SW480 (cell line): ENCODE results near the gene PLPP4.
A peak's percentile ranks its signal among the peaks of the same experiment; 100 is the strongest.

Experiments used
- DNase-seq: peaks from one replicate; pipeline ENCODE4 v3.0.0-alpha.2; 2016; ENCODE audit warnings: low spot score

The PLPP4 gene

DNA sequence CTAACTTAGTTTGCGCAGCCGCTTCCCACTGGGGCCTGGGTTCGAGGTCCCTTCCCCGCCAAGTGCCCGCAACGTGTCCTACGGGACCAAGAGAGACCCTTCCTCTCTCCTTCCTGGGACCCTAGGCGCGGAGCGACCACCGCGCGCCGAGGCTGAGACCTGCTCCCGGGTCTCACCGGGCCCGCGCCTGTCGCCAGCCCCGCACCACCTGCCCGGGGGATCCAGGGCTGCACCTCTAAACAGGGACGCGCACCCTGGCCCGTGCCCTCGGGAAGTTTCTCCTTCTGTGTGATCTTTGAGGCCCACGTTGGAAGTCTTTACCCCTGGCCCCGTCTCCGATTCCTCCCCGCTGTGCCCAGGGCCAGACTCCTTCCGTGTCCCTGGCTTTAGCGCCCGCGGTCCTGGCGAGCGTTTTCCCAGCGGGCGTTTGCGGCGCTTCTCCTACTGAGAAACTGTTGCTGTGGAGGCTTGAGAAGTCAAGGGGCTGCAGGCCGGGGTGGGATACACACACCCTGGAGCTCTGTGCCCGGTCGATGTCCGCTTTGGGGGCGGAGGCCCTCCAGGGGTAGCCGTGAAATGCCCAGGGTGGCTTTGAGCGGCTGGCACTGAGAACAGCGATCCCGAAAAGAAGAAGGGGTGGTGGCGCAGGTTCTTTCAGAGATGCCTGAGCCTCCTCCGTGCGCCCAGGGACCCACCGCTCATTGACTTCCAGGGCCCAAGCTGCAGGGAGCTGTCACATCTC is 575 bp downstream of the PLPP4 start:
- no peak for DNase-seq

DNA sequence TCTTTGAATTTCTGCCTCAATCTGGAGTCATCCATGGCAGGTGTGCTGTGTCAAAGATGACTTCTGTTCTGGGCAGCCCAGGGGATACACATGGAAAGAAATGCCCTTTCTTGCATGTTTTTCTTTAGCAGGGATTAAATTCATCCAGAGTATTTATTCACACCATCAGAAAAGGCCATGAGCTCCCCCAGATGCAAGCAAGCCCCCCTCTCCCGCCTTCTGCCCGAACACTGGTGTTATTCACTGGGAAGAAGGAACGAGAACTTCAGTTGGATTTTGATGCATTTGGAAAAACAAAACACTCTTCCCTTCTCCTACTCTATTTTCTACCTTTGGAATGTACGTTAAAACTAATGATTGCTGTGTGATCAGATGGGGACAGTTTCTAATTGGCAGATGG is 1.4 kb downstream of the PLPP4 start:
- DNase-seq: no peak

DNA sequence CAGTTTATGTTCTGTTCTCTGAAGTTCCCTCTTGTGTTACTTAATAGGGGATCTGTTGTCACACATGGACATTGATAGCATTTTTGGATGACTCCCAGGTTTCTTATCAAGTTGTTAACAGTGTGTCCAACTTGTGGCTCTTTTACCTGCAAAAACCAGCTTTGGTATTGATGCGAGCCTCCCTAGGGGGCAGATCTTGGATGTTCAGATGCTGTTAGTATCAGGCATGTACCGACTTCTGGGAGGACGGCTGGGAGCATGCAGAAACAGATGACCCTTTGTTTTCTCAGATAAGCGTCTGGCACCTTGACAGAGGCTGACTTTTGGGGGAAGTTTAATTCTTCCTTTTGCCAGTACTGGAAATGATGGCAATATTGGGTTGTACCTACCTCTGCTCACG is 2.2 kb downstream of the PLPP4 start:
- no peak for DNase-seq

DNA sequence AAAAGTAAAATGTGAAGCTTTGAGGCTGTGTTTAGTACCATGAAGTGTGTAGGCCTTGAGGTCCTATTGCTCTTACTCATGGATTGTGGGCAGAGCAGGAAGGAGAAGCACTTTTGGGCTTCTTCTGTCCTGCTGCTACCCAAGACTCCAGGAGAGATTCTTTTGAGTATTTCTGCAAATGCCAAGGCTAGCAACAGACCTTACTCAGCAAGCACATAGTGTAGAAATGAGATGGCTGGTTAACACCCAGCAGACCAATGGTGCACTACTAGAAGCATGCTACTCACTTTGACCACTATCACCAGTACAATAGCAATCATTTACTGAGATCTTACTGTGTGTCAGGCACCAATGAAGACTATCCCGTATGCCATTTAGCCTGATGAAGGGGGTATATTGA is 3.2 kb downstream of the PLPP4 start:
- DNase-seq: no peak

DNA sequence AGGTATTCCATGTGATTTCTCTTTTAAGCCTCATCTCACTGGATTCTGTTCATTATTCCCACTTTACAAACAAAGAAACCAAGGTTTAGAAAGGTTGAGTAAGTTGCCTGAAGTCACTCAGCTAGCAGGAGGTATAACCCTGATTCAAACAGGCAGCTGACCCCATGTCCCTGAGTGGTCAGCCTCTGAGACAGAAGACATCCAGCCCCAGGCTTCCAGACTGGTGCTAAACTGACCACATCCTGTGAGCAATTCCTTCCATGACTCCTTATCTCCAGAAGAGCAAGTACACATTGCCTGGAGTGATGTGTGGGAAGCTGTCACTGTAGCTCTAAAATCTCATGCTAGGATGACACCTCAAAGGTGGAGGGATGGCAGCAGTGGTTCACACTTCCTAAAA is 3.7 kb downstream of the PLPP4 start:
- peak; percentile 22 for DNase-seq

- DNase-seq: no peak
Observed at GRCh38 chr10:120462018-120462682, 5.1 kb downstream of the PLPP4 start.

DNA sequence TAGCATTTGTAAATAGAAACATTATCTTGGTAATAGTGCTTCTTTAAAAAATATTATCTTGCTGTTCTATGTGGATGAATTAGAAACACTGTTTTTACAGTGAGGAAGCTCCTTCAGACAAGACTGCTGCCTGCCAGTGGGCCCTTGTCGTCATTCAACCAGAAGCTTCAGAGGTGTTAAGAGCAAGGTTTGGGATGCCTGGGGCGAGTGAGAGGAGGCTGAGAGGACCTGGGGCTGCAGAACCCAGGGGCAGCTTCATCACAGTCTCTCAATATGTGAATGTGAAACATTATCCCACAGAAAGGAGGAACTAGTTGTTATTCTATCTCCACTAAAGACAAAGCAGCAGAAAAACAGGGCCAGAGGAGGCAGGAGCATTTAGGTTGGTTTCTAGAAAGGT is 8.1 kb downstream of the PLPP4 start:
- DNase-seq: no peak

DNA sequence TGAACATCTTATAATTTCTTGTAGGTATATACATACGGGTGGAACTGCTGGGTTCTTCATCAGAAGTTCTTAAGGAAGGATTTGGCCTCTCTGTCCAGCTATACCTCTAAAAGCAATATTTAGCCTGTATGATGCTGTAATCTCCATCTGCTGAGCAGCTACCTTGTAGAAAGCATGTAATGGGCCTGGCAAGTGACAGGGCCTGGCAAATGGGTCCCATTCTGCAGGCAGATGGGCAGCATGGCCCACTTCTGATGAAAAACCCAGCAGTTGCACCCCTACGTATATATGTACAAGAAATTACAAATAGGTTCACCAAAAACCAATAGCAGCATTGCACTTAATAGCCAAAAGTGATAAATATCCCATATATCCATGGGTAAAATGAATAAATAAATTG is 9.0 kb downstream of the PLPP4 start:
- no peak for DNase-seq

DNA sequence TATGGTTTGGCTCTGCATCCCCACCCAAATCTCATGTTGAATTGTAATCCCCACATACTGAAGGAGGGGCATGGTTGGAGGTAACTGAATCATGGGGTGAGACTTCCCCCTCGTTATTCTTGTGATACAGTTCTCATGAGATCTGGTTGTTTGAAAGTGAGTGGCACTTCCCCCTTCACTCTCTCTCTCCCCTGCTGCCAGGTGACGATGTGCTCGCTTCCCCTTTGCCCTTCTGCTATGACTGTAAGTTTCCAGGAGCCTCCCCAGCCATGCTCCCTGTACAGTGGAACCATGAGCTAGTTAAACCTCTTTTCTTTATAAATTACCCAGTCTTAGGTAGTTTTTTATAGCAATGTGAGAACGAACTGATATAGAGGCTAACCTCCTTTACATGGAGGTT is 16.6 kb downstream of the PLPP4 start:
- DNase-seq: no peak

DNA sequence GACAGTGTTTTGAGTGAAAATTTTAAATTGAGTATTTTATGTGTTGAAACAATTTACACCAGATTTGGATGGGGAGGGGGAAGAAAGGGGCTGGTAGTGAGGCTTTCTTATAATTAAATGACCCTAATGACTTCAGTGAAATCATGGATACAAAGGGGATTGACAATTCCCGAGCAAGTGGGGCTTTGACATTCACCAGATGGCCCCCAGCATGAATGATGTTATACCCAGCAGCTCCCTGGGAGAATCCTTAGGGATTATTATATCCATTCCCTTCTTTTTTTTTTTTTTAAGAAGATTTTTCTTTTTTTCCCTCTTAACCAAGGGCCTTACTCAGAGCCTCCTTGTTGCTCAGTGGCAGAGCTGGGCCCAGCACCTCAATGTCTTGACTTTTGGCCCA is 17.9 kb downstream of the PLPP4 start:
- DNase-seq: no peak

DNA sequence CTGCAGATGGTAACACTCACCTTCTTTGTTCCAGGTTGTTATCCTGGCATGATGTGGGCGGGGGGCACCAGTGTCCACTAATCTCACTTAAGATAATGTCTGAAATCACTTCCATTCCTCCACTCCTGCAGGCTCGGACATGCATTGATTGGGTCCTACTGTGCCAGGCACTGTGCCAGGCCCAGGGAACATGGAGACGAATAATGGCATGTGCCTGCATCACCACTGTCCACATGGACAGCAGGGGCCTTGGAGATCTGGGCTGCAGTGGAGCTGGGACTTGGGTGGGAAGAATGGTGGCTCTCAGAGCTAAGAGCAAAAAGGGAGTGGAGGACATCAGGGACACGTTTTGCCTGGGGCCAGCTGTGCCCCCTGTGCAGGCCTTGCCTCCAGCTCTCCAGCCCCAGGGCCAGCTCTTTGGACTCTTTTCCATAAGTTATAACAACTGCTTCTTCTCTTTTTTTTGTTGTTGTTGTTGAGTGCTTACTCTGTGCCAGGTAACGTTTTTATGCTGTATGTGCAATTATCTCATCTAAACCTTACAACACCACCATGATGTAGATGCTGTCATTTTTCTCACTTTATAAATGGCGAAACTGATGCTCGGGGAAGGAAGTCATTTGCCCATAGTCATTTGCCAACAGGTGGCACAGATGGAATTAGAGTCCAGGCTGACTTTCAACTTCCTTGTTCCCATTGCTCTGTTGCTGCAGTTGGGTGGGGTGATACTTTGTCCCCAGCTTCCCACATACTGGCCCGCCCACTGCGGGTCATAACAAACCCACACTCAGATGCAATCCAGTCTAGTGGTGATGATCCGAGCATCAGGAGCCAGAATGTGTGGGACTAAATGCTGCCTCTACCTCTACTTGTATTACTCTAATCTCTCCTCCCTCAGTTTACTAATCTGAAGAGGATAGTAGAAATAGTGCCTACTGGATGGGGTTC is 19.1 kb downstream of the PLPP4 start:
- DNase-seq: peak; percentile 3

GRCh38 chr10:120477021-120477742 is 20.2 kb downstream of the PLPP4 start:
- DNase-seq: no peak

GRCh38 chr10:120477743-120478141 is 20.7 kb downstream of the PLPP4 start:
- no peak for DNase-seq

GRCh38 chr10:120478386-120478785 is 21.4 kb downstream of the PLPP4 start:
- no peak for DNase-seq

DNA sequence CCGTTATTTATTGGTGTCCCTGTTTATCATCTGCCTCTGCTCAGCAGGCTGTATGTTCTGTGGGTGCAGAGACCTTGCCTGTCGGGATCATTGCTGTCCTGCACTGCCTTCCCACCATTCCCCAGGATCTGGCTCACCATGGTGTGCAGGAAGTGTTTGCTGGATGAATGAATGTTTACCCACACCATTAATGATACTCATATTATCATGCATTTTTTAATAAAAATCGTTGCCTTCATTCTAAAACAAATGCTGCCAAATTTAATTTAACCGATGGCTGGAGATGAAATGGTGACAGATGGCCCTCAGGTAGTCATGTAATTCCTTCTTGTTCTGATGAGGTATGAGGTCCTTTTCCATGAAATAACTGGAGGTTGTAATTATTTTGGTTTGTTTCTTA is 22.5 kb downstream of the PLPP4 start:
- no peak for DNase-seq

DNA sequence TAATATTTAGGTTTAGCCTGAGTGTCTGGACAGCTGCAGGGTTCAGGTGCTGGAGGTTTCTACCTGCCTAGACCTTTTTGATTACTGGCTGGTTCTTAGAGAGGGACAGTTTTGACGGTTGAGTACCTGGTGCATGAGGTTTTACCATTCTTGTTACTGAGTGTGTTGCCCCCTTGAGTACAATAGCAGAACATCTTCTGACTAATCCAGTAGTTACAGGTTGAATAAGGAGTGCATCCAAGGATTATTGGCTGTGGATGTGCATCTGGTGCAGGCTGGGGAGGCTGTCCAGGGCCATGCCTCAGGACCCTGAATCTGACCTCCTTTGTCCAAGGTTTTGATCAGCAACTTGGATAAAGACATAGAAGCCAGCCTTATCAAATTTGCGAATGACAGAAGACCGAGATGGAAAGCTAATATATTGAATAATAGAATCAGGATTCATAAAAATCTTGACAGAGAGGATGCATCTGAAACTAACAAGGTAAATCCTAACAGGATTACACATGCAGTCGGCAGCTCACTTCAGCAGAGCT is 23.1 kb downstream of the PLPP4 start:
- DNase-seq: peak; percentile 20

DNA sequence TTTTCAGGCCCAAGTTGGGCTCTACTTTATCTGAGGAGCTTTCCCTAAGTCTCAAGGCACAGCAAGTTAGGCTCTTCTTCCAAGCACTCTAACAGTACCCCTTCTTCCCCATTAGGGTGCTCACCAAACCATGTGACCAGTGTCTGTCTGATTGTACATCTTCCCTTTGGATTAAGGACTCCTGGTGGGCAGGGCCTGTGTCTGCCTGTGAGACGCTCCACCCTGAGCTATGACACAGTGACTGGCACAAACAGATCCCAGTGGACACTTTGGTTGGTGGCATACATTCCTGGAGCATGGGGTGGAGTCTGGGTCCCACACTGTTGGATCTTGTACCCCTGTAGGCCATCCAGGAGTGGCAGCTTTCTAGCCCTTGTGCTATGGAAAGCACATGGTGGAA is 23.8 kb downstream of the PLPP4 start:
- DNase-seq: no peak

GRCh38 chr10:120483006-120483405 is 26.0 kb downstream of the PLPP4 start:
- DNase-seq: no peak

DNA sequence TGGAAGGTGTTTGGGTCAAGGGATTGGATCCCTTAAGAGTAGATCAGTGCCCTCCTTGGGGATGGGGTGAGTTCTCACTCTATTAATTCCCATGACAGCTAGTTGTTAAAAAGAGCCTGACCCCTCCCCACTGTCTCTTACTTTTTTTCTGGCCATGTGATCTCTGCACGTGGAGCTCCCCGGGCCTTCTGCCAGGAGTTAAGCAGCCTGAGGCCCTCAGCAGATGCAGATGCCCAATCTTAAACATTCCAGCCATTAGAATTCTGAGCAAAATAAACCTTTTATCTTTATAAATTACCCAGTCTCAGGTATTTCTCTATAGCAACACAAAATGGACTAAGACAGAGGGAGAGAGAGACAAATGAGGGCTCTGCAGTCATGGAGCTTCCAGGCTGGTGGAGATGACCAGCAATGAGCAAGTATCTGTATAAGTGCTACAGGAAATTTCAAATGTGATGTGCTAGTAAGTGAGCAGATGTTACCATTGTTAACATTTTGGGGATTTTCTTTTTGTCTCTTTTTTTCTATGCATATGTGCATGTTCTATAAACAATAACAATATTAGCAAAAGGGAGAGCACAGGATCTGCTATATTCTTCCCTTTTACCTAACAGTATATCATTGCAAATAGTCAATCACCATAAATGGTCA is 26.7 kb downstream of the PLPP4 start:
- DNase-seq: no peak

DNA sequence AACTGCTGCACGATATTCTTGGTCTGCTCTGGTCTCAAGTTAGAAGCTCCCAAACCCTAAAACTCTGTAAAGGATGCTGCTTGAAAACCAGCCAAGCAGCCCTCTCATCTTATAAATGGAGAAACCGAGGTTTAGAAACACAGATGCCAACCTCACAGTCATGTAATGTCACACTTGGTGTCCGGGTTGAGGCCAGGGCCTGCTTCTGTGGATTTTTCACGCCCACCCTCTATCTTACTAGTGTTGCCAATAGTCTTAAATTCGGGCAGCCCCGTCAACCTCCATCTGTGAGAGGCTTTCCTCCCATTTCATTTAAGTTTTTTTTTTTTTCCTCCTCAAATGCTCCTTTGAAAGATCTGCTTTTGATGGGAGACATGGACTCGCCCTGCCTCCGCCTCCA is 28.9 kb downstream of the PLPP4 start:
- DNase-seq: no peak

GRCh38 chr10:120486671-120487205 is 29.7 kb downstream of the PLPP4 start:
- DNase-seq: no peak
